ENCODE results near the gene LAPTM5.
"Not testable (repeated sequence)": the region's sequence is repeated elsewhere in the genome, so short reads cannot be mapped to it uniquely, and the experiment has no call there.

GRCh38 chr1:30688516-30688915, 69.1 kb downstream of the LAPTM5 start:
- TF ChIP-seq CTCF (conservative IDR thresholded peaks at IDR 0.05; ENCODE audit: low read depth, low read length); EZH2phosphoT487 (IDR thresholded peaks at IDR 0.05; ENCODE audit: borderline replicate concordance, low read length): not testable (repeated sequence)

Data from PC-3 (cell line).